Hepatocyte (in vitro differentiated cells): ENCODE data around the gene CACNA1B. TPM values are rescaled to one million over a fixed set of nuclear protein-coding genes. Genes with fewer than 3 reads are reported as not detected.
A peak's percentile ranks its signal among the peaks of the same experiment; 100 is the strongest.

ENCODE experiments used
- DNase-seq: peaks from one replicate; pipeline ENCODE4 v3.0.0-alpha.2; 2016; ENCODE audit warnings: low spot score
- H2AFZ ChIP-seq: fragments of 200-600 bp; sonication (generic); 2 replicates; pipeline ENCODE4 v1.6.0; 2016; ENCODE audit warnings: antibody characterized with exemption, mild to moderate bottlenecking
- H3K27ac ChIP-seq: fragments of 200-600 bp; sonication (generic); 2 replicates; pipeline ENCODE4 v1.5.1; 2016; ENCODE audit warnings: mild to moderate bottlenecking
- H3K27me3 ChIP-seq: fragments of 200-600 bp; sonication (generic); 2 replicates; pipeline ENCODE4 v1.6.1; 2016
- H3K36me3 ChIP-seq: fragments of 200-600 bp; sonication (generic); replicated peaks from 2 replicates; pipeline ENCODE4 v1.5.1; 2016; ENCODE audit warnings: low read depth; ENCODE audit not compliant: insufficient read depth
- H3K4me1 ChIP-seq: fragments of 200-600 bp; sonication (generic); 2 replicates; pipeline ENCODE4 v1.5.1; 2016; ENCODE audit warnings: mild to moderate bottlenecking, moderate library complexity; ENCODE audit not compliant: insufficient read depth
- H3K4me2 ChIP-seq: fragments of 200-600 bp; sonication (generic); 2 replicates; pipeline ENCODE4 v1.6.0; 2016
- H3K4me3 ChIP-seq: fragments of 200-600 bp; sonication (generic); 2 replicates; pipeline ENCODE4 v1.5.1; 2016; ENCODE audit warnings: mild to moderate bottlenecking
- H3K79me2 ChIP-seq: fragments of 200-600 bp; sonication (generic); 2 replicates; pipeline ENCODE4 v1.6.0; 2017; ENCODE audit warnings: mild to moderate bottlenecking
- H3K9me2 ChIP-seq: fragments of 200-600 bp; sonication (generic); replicated peaks from 2 replicates; pipeline ENCODE4 v1.6.0; 2017; ENCODE audit warnings: mild to moderate bottlenecking; ENCODE audit not compliant: insufficient read depth
- H3K9me3 ChIP-seq: fragments of 200-600 bp; sonication (generic); 2 replicates; pipeline ENCODE4 v1.5.1; 2016; ENCODE audit warnings: low read depth, mild to moderate bottlenecking
- H4K20me1 ChIP-seq: fragments of 200-600 bp; sonication (generic); 2 replicates; pipeline ENCODE4 v1.6.0; 2016; ENCODE audit warnings: mild to moderate bottlenecking; ENCODE audit not compliant: insufficient read depth, poor library complexity, severe bottlenecking
- CTCF ChIP-seq: fragments of 200-600 bp; sonication (generic); IDR thresholded peaks from 2 replicates; pipeline ENCODE4 v1.5.1; 2016; ENCODE audit warnings: antibody characterized with exemption, mild to moderate bottlenecking; ENCODE audit not compliant: poor library complexity
- EZH2 ChIP-seq: fragments of 200-600 bp; sonication (generic); IDR thresholded peaks from 2 replicates; pipeline ENCODE4 v1.6.1; 2016; ENCODE audit warnings: antibody characterized with exemption, mild to moderate bottlenecking, borderline replicate concordance
- EZH2phosphoT487 ChIP-seq: fragments of 200-600 bp; sonication (generic); IDR thresholded peaks from one replicate; pipeline ENCODE4 v1.6.1; 2018; ENCODE audit warnings: antibody characterized with exemption, mild to moderate bottlenecking, low read depth, moderate library complexity; ENCODE audit not compliant: unreplicated experiment, severe bottlenecking
- WGBS: methylation state at CpG from one replicate; pipeline ENCODE4 v1.1.6; 2016; ENCODE audit warnings: low lambda C conversion rate; ENCODE audit errors: missing lambda C conversion rate; 5-methylcytosine and 5-hydroxymethylcytosine counted together
- polyA plus RNA-seq: library from polyadenylated mRNA; unstranded; fragments of >200 nt; fragmentation: Nextera tagmentation; extraction: Ambion mirVana; gene quantifications from 2 replicates; pipeline ENCODE4 v1.2.1, GENCODE V29; 2016
- total RNA-seq: library from RNA; depleted of rRNA; stranded (reverse); fragments of >200 nt; gene quantifications from 2 replicates; pipeline ENCODE4 v1.2.3, GENCODE V29; 2014

The CACNA1B gene
- total and polyA plus RNA-seq, 2 experiments from 2014 or later = 0.30 to 0.39 TPM

GRCh38 chr9:137878146-137878941 is 762 bp downstream of the CACNA1B start:
- H3K4me2 ChIP-seq = peak overlapping the region; percentile 97
- no peak overlapping the region for H3K27ac ChIP-seq
- H3K9me2 ChIP-seq = no peaks in the 10 kb centered on the region
- no peak overlapping the region for H2AFZ ChIP-seq
- H3K36me3 ChIP-seq = no peaks in the 10 kb centered on the region
- H4K20me1 ChIP-seq = no peaks in the 10 kb centered on the region
- TF ChIP-seq EZH2phosphoT487 (no peak), CTCF (no peak), EZH2 (no peak)
- WGBS = 2% methylated on average over 80 of the region's 101 CpGs
- H3K4me3 ChIP-seq = peak overlapping the region; percentile 16
- H3K4me1 ChIP-seq = no peaks in the 10 kb centered on the region
- DNase-seq = peak; percentile 81
- peaks cover 32% of the 10 kb centered on the region for H3K27me3 ChIP-seq
- H3K9me3 ChIP-seq = no peaks in the 10 kb centered on the region
- no peaks in the 10 kb centered on the region for H3K79me2 ChIP-seq

DNA sequence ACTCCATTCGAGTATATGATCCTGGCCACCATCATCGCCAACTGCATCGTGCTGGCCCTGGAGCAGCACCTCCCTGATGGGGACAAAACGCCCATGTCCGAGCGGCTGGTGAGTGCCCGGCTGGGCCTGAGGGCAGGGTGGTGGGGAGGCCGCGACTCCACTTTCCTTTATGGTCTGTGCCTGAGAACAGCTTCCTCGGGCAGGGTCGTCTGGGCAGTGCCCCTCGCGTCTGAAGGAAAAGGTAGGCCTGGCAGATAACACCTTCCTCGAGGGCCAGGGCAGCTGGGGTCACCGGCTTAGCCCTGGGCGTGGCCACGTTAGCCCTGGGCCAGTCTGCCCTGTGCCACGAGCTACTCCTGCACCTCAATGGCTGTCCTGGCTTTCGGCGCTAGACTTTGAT is 1.5 kb downstream of the CACNA1B start:
- H3K79me2 ChIP-seq = no peaks in the 10 kb centered on the region
- TF ChIP-seq EZH2 (no peak), CTCF (no peak), EZH2phosphoT487 (no peak)
- no peaks in the 10 kb centered on the region for H3K9me2 ChIP-seq
- no peaks in the 10 kb centered on the region for H3K36me3 ChIP-seq
- H3K27ac ChIP-seq = no peak overlapping the region
- WGBS = 89% methylated on average over 20 of the region's 20 CpGs
- DNase-seq = no peak
- peaks cover 32% of the 10 kb centered on the region for H3K27me3 ChIP-seq
- no peak overlapping the region for H3K4me3 ChIP-seq
- no peak overlapping the region for H2AFZ ChIP-seq
- no peaks in the 10 kb centered on the region for H4K20me1 ChIP-seq
- H3K4me2 ChIP-seq = no peak overlapping the region
- H3K9me3 ChIP-seq = no peaks in the 10 kb centered on the region
- H3K4me1 ChIP-seq = no peaks in the 10 kb centered on the region

GRCh38 chr9:137879566-137880150 is 2.1 kb downstream of the CACNA1B start:
- no peak for DNase-seq
- Histone ChIP-seq H4K20me1 (no peaks in the 10 kb centered on the region), H3K27me3 (peaks cover 32% of the 10 kb centered on the region), H3K4me3 (no peak overlapping the region), H3K9me3 (no peaks in the 10 kb centered on the region), H3K4me2 (no peak overlapping the region), H3K79me2 (no peaks in the 10 kb centered on the region), H3K36me3 (no peaks in the 10 kb centered on the region), H3K4me1 (no peaks in the 10 kb centered on the region), H2AFZ (no peak overlapping the region), H3K9me2 (no peaks in the 10 kb centered on the region), H3K27ac (no peak overlapping the region)
- WGBS = 96% methylated on average over 8 of the region's 8 CpGs
- no peak for TF ChIP-seq CTCF
- no peak for TF ChIP-seq EZH2
- no peak for TF ChIP-seq EZH2phosphoT487
